Aorta (tissue), 5 donors: ENCODE results near the gene PSMD10. TPM values are rescaled to one million over a fixed set of nuclear protein-coding genes. Genes with fewer than 3 reads are reported as not detected.

Source experiments
- ATAC-seq: fragments of 200-7000 bp; cut with Tn5 transposase; one replicate; pipeline ENCODE4 v1.9.1; 2022; ENCODE audit warnings: moderate library complexity; ENCODE audit not compliant: low FRiP score
- DNase-seq, 2 donors: peaks; one replicate each; pipeline ENCODE4 v3.0.0-alpha.2; 2020
- H3K27ac ChIP-seq, 2 donors: one replicate each; pipeline ENCODE4 v1.5.1; 2013; ENCODE audit warnings: low read length in 2 of 2, mild to moderate bottlenecking in 2 of 2, moderate library complexity in 2 of 2, control low read depth in 1 of 2, inconsistent platforms in 1 of 2, low read depth in 1 of 2
- H3K27me3 ChIP-seq, 2 donors: one replicate each; pipeline ENCODE4 v1.6.1; 2013; ENCODE audit warnings: control low read depth in 1 of 2, low read length in 1 of 2, mild to moderate bottlenecking in 1 of 2, moderate library complexity in 1 of 2; ENCODE audit not compliant: insufficient read depth in 2 of 2, control insufficient read depth in 1 of 2
- H3K36me3 ChIP-seq, 2 donors: one replicate each; pipeline ENCODE4 v1.6.1; 2013; ENCODE audit warnings: control low read depth in 1 of 2, low read length in 1 of 2, mild to moderate bottlenecking in 1 of 2; ENCODE audit not compliant: insufficient read depth in 2 of 2, control insufficient read depth in 1 of 2
- H3K4me1 ChIP-seq, 2 donors: one replicate each; pipeline ENCODE4 v1.6.1; 2013; ENCODE audit warnings: low read length in 2 of 2, control low read depth in 1 of 2, mild to moderate bottlenecking in 1 of 2, moderate library complexity in 1 of 2; ENCODE audit not compliant: insufficient read depth in 2 of 2, control insufficient read depth in 1 of 2
- H3K4me3 ChIP-seq, 2 donors: one replicate each; pipeline ENCODE4 v1.5.1; 2013; ENCODE audit warnings: low read length in 2 of 2, control low read depth in 1 of 2, mild to moderate bottlenecking in 1 of 2
- H3K9me3 ChIP-seq: one replicate; pipeline ENCODE4 v1.6.1; 2013; ENCODE audit warnings: mild to moderate bottlenecking, low read length; ENCODE audit not compliant: control insufficient read depth
- WGBS, 2 donors: extraction: QIAGEN DNeasy Blood & Tissue Kit; methylation state at CpG; one replicate each; pipeline ENCODE4 v1.1.7; 2013; 5-methylcytosine and 5-hydroxymethylcytosine counted together
- intact Hi-C, 2 donors: fragments of 100-400 bp; cut with DNase I; formaldehyde crosslinking; loops; one replicate each; pipeline versions ENCODE4 v1.14.2 to v1.15.0; 2022
- long read RNA-seq, 2 donors: library from polyadenylated mRNA; unstranded; transcript quantifications; one replicate each; pipeline ENCODE4 v2.0.0, GENCODE V29; 2020 to 2021
- polyA plus RNA-seq, 2 donors: library from polyadenylated mRNA; stranded (reverse); fragments of 200-250 nt; gene quantifications; one replicate each; pipeline ENCODE4 v1.2.3, GENCODE V29; 2013
- total RNA-seq, 2 donors: library from RNA; stranded (reverse); fragmentation: NEBNext Ultra II Directional; extraction: Animal tissue kit (Norgen Biotek cat#: 25700); gene quantifications; one replicate each; pipeline ENCODE4 v1.2.1, GENCODE V29; 2021
- donor health status: healthy with polysubstance abuse.
- donor health status: Bipolar disorder and iron deficiency.
- donor health status: DM: no; HTN: no; CAD: no.
- donor health status: DM: no; HTN: no; CAD: no.
- donor health status: DM: yes; HTN: yes; CAD: no.

The PSMD10 gene, protein sequence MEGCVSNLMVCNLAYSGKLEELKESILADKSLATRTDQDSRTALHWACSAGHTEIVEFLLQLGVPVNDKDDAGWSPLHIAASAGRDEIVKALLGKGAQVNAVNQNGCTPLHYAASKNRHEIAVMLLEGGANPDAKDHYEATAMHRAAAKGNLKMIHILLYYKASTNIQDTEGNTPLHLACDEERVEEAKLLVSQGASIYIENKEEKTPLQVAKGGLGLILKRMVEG
- total RNA-seq = 10 to 100 TPM; 24.5 to 24.9 TPM
- 10 to 100 TPM; 25.7 to 48.0 TPM for polyA plus RNA-seq
- long read RNA-seq, donor 1, transcript PSMD10-204 (5 exons, 768 nt) = minor isoform, 5 of 87 reads
- long read RNA-seq, donor 1, transcript PSMD10-201 (5 exons, 1,546 nt) = major isoform, 79 of 87 reads
- long read RNA-seq, donor 1, partial matches to known transcripts = 2 of 87 reads
- long read RNA-seq, donor 1, other reads (novel, unspliced or antisense) = 0 of 87 reads
- long read RNA-seq, donor 2, transcript PSMD10-201 (5 exons, 1,546 nt) = major isoform, 10 of 13 reads
- long read RNA-seq, donor 2, partial matches to known transcripts = 1 of 13 reads
- long read RNA-seq, donor 2, other reads (novel, unspliced or antisense) = 0 of 13 reads

DNA sequence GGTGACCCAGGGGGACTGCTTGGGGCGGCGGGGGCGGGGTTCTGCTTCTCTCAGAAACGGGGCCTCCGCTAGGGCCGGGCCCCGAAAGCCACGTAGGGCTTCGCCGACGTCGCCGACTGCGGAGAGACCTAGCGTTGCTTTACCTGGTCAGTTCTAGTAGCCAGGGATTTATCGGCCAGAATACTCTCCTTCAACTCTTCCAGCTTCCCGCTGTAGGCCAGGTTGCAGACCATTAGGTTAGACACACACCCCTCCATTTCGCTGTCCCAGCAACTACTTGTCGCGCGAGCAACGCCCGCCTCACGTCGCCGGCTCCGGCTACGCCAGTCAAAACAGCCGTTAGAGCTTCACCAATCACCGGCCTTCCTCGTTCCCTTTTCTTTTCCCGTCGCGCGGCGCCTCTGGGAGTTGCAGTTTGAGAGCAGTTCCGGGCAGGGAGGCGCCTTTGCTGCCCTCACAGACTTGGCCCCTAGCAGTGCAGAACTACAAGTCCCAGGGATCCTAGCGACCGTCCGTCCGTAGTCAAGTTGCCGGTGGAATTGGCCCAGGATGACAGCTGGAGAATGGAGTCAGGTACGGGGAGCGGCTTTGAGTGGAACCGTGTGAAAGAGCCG, at the start of gene PSMD10, which contains the start of gene ATG4A:
TSS of gene PSMD10 (minus strand) at position 279 of the 614 bp plus-strand sequence. CDS start at position 257, 22 bp downstream.
TSS of gene ATG4A (plus strand) at position 515 of the 614 bp plus-strand sequence. CDS start at position 564, 49 bp downstream.
- 0 to 20% methylated on average over 37 to 47 of the region's 47 CpGs for WGBS, 2 donors
- Histone ChIP-seq H3K36me3 (no peaks in the 10 kb centered on the region), H3K27ac (peak within 1 kb of the TSS; percentile 28 to 38), H3K9me3 (no peaks in the 10 kb centered on the region), H3K27me3 (no peaks in the 10 kb centered on the region), H3K4me3 (peak within 1 kb of the TSS; percentile 45 to 56), H3K4me1 (no peaks in the 10 kb centered on the region)
- ATAC-seq = peak; percentile 98
- peak; percentile 96 for DNase-seq
- intact Hi-C loops = no loop called here

GRCh38 chrX:108138814-108139702, 47.7 kb upstream of the PSMD10 start:
- WGBS, 2 donors = 62 to 78% methylated on average over 7 of the region's 7 CpGs
- Histone ChIP-seq H3K9me3 (no peaks in the 10 kb centered on the region), H3K4me3 (no peak overlapping the region), H3K27me3 (no peaks in the 10 kb centered on the region), H3K27ac (no peak overlapping the region), H3K36me3 (peaks cover 0 to 6% of the 10 kb centered on the region in 2 donors), H3K4me1 (no peaks in the 10 kb centered on the region)
- ATAC-seq = no peak
- intact Hi-C loops = no loop called here
- no peak for DNase-seq

- WGBS, 2 donors = 32 to 72% methylated on average over 1 of the region's 1 CpG
- intact Hi-C loops = no loop called here
- ATAC-seq (no peak), DNase-seq (no peak)
- Histone ChIP-seq H3K4me1 (no peaks in the 10 kb centered on the region), H3K36me3 (peaks cover 0 to 7% of the 10 kb centered on the region in 2 donors), H3K27me3 (no peaks in the 10 kb centered on the region), H3K4me3 (no peak overlapping the region), H3K27ac (no peak overlapping the region), H3K9me3 (no peaks in the 10 kb centered on the region)
Measured at GRCh38 chrX:108134724-108135123, 43.4 kb upstream of the PSMD10 start.

- H3K27me3 ChIP-seq = no peaks in the 10 kb centered on the region
- H3K4me1 ChIP-seq = no peaks in the 10 kb centered on the region
- H3K36me3 ChIP-seq = peaks cover 0 to 1% of the 10 kb centered on the region in 2 donors
- 68 to 79% methylated on average over 2 of the region's 2 CpGs for WGBS, 2 donors
- no peak overlapping the region for H3K4me3 ChIP-seq
- no peak overlapping the region for H3K27ac ChIP-seq
- intact Hi-C loops = no loop called here
- ATAC-seq (no peak), DNase-seq (no peak)
- H3K9me3 ChIP-seq = no peaks in the 10 kb centered on the region
Measured at GRCh38 chrX:108132876-108133275, 41.5 kb upstream of the PSMD10 start.

DNA sequence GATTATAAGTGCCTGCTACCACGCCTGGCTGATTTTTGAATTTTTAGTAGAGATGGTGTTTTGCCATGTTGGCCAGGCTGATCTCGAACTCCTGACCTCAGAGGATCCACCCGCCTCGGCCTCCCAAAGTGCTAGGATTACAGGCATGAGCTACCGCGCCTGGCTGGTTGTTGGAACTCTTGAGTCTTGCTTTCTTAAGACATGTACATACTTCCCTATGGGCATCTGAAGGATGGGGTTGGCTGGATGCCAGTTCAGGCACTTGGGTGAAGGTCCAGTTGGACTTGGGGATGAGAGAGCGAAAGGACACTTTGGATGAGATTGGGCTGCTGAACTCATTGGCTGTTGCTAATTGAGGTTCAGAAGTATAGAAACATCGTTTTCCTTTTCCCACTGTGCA, 40.7 kb upstream of the PSMD10 start:
- ATAC-seq = no peak
- H3K4me3 ChIP-seq = no peak overlapping the region
- no peak overlapping the region for H3K27ac ChIP-seq
- no peaks in the 10 kb centered on the region for H3K27me3 ChIP-seq
- peaks cover 0 to 1% of the 10 kb centered on the region in 2 donors for H3K36me3 ChIP-seq
- intact Hi-C loops = no loop called here
- no peaks in the 10 kb centered on the region for H3K4me1 ChIP-seq
- no peaks in the 10 kb centered on the region for H3K9me3 ChIP-seq
- 88 to 98% methylated on average over 8 of the region's 8 CpGs for WGBS, 2 donors
- no peak for DNase-seq

DNA sequence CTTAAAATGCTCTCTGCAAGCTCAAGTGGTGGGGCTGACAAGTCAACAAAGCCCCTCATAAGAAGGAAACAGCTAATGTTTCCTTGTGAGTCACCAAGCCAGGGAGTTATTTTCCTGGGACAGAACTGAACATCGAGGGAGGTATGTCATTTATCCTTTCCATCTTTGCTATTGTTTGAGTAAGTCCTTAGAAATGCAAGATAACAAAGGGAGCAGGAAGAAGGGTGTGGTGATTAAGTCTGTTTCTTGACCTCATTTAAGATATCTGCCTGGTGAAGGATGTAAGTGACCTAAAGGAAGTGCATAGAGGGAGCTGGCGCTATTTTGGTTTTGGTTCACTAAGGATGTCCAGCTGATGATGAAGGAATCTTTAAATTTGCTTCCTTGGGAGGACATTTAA, 40.1 kb upstream of the PSMD10 start:
- WGBS, 2 donors = 70 to 81% methylated on average over 2 of the region's 2 CpGs
- intact Hi-C loops = no loop called here
- no peaks in the 10 kb centered on the region for H3K9me3 ChIP-seq
- peaks cover 0 to 1% of the 10 kb centered on the region in 2 donors for H3K36me3 ChIP-seq
- H3K27me3 ChIP-seq = no peaks in the 10 kb centered on the region
- ATAC-seq (no peak), DNase-seq (no peak)
- no peak overlapping the region for H3K27ac ChIP-seq
- H3K4me3 ChIP-seq = no peak overlapping the region
- no peaks in the 10 kb centered on the region for H3K4me1 ChIP-seq

GRCh38 chrX:108130889-108131288, 39.5 kb upstream of the PSMD10 start:
- Histone ChIP-seq H3K36me3 (peaks cover 0 to 1% of the 10 kb centered on the region in 2 donors), H3K4me1 (no peaks in the 10 kb centered on the region), H3K4me3 (no peak overlapping the region), H3K9me3 (no peaks in the 10 kb centered on the region), H3K27ac (no peak overlapping the region), H3K27me3 (no peaks in the 10 kb centered on the region)
- 88 to 100% methylated on average over 1 of the region's 1 CpG for WGBS, 2 donors
- DNase-seq = no peak
- intact Hi-C loops = no loop called here
- ATAC-seq = no peak

DNA sequence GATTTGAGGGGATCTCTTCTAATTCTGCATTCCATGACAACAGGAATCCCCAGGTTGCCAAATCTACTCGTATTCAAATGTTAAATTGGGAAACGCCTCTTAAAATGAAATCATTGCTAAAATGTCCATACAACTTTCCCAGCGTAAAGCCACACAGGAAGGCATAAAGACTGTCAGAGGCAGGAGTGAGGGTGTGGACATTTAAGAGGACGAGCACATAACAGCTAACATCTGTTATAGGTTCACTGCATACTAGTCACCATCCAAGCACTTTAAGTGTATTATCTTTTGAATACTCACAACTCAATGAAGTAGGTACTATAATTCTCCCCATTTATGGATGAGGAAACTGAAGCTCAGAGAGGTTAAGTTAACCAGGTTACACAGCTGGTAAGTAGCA, 35.8 kb upstream of the PSMD10 start:
- WGBS, 2 donors = 65 to 90% methylated on average over 4 of the region's 4 CpGs
- DNase-seq (no peak), ATAC-seq (no peak)
- Histone ChIP-seq H3K4me3 (no peak overlapping the region), H3K9me3 (no peaks in the 10 kb centered on the region), H3K27ac (no peak overlapping the region), H3K4me1 (no peaks in the 10 kb centered on the region), H3K36me3 (peaks cover 0 to 1% of the 10 kb centered on the region in 2 donors), H3K27me3 (no peaks in the 10 kb centered on the region)
- intact Hi-C loops = no loop called here
